SK-N-SH (cell line): ENCODE results near the gene CDKN1B.

Experiments used
- EP300 ChIP-seq, 2 experiments: IDR thresholded peaks; 2 replicates each; pipeline versions ENCODE4 v1.4.0 to v1.6.1; 2012; ENCODE audit warnings: borderline replicate concordance in 1 of 2, low read depth in 1 of 2, low read length in 1 of 2
- EZH2phosphoT487 ChIP-seq: fragments of 200-600 bp; sonication (generic); IDR thresholded peaks from 2 replicates; pipeline ENCODE4 v1.6.1; 2017; ENCODE audit warnings: low read depth, mixed run types, mild to moderate bottlenecking, antibody characterized with exemption, moderate library complexity, borderline replicate concordance
- FOXJ3 ChIP-seq: sonication (generic); formaldehyde crosslinking; IDR thresholded peaks from 2 replicates; pipeline ENCODE4 v1.5.1; 2020; ENCODE audit warnings: mild to moderate bottlenecking, missing genetic modification reagents
- GABPA ChIP-seq: IDR thresholded peaks from 2 replicates; pipeline ENCODE4 v1.4.0; 2012; ENCODE audit warnings: low read depth, mild to moderate bottlenecking
- POLR2AphosphoS5 ChIP-seq: IDR thresholded peaks from 2 replicates; pipeline ENCODE4 v1.6.1; 2012; ENCODE audit warnings: low read depth, low read length
- RCOR1 ChIP-seq: fragments of 150-350 bp; IDR thresholded peaks from 2 replicates; pipeline ENCODE4 v1.6.1; 2017; ENCODE audit warnings: antibody characterized with exemption, low read length
- RFX5 ChIP-seq: IDR thresholded peaks from 2 replicates; pipeline ENCODE4 v1.6.1; 2012; ENCODE audit warnings: mild to moderate bottlenecking, improper control_type of control experiment, low read length
- TCF12 ChIP-seq: IDR thresholded peaks from 2 replicates; pipeline ENCODE4 v1.4.0; 2012
- ZBTB33 ChIP-seq: IDR thresholded peaks from 2 replicates; pipeline ENCODE4 v1.4.0; 2012; ENCODE audit warnings: low read depth, borderline replicate concordance
- TF ChIP-seq, protein P1 (sequence below): fragments of 200-600 bp; sonication (generic); IDR thresholded peaks from 2 replicates; pipeline ENCODE4 v1.6.1; 2017; ENCODE audit warnings: antibody characterized with exemption, mild to moderate bottlenecking, moderate library complexity
- TF ChIP-seq, protein P2 (sequence below): fragments of 150-350 bp; IDR thresholded peaks from 2 replicates; pipeline ENCODE4 v1.6.1; 2016; ENCODE audit warnings: mild to moderate bottlenecking, low read depth, low read length
- TF ChIP-seq, protein P3 (sequence below): IDR thresholded peaks from 2 replicates; pipeline ENCODE4 v1.4.0; 2012; ENCODE audit warnings: low read depth
- TF ChIP-seq, protein P4 (sequence below): fragments of 150-350 bp; IDR thresholded peaks from 2 replicates; pipeline ENCODE4 v1.6.1; 2017; ENCODE audit warnings: antibody characterized with exemption, low read length, low read depth, borderline replicate concordance

DNA sequence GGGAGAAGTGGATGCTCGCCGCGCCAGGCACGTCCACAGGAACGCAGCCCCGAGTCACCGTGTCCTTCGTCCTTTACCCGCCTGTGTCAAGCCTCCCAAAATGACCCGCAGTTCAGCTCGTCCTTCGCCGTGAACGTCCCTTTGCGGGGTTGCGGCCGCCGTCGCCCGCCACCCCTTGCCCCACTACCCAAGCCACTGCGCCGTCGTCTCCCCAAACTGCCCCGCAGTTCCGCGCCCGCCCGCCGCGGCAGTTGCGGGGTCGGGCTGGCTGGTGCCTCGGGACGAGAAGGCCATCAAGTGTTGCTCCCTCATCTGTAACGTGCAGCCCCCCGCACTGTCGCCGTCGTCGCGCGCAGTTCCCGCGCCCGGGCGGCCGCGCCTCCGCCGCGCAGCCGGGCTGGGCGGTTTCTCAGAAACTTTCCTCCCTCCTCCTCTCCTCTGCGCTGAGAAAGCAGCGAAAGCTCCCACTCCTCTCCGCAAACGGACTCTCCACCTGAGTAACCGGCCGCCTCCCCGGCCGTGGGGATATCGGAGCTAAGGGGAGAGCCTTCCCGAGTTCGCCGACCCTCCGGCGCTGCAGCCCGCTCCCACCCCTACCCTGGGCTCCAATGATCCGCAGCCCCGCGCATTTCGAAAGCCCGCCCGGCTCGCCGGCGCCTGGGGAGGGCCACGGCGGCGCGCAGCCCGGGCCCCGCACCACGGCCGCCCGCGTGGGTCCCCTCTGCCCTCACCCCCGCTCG, 6.7 kb downstream of the CDKN1B start:
- TF ChIP-seq, protein P1, sequence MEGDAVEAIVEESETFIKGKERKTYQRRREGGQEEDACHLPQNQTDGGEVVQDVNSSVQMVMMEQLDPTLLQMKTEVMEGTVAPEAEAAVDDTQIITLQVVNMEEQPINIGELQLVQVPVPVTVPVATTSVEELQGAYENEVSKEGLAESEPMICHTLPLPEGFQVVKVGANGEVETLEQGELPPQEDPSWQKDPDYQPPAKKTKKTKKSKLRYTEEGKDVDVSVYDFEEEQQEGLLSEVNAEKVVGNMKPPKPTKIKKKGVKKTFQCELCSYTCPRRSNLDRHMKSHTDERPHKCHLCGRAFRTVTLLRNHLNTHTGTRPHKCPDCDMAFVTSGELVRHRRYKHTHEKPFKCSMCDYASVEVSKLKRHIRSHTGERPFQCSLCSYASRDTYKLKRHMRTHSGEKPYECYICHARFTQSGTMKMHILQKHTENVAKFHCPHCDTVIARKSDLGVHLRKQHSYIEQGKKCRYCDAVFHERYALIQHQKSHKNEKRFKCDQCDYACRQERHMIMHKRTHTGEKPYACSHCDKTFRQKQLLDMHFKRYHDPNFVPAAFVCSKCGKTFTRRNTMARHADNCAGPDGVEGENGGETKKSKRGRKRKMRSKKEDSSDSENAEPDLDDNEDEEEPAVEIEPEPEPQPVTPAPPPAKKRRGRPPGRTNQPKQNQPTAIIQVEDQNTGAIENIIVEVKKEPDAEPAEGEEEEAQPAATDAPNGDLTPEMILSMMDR = no peak
- TF ChIP-seq EP300 (IDR thresholded peaks at IDR 0.05; ENCODE audit: borderline replicate concordance in 1 of 2, low read depth in 1 of 2, low read length in 1 of 2) (no peak), TCF12 (no peak), EZH2phosphoT487 (no peak), ZBTB33 (no peak), RFX5 (no peak), POLR2AphosphoS5 (no peak), GABPA (no peak), RCOR1 (no peak), FOXJ3 (CRISPR knock-in tag) (no peak)
- TF ChIP-seq, protein P2, sequence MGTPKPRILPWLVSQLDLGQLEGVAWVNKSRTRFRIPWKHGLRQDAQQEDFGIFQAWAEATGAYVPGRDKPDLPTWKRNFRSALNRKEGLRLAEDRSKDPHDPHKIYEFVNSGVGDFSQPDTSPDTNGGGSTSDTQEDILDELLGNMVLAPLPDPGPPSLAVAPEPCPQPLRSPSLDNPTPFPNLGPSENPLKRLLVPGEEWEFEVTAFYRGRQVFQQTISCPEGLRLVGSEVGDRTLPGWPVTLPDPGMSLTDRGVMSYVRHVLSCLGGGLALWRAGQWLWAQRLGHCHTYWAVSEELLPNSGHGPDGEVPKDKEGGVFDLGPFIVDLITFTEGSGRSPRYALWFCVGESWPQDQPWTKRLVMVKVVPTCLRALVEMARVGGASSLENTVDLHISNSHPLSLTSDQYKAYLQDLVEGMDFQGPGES = no peak
- TF ChIP-seq, protein P3, sequence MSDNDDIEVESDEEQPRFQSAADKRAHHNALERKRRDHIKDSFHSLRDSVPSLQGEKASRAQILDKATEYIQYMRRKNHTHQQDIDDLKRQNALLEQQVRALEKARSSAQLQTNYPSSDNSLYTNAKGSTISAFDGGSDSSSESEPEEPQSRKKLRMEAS = peak; percentile 49; the same call in 1 of the 2 replicates
- TF ChIP-seq, protein P4, sequence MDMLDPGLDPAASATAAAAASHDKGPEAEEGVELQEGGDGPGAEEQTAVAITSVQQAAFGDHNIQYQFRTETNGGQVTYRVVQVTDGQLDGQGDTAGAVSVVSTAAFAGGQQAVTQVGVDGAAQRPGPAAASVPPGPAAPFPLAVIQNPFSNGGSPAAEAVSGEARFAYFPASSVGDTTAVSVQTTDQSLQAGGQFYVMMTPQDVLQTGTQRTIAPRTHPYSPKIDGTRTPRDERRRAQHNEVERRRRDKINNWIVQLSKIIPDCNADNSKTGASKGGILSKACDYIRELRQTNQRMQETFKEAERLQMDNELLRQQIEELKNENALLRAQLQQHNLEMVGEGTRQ = no peak
